DMS 273 (cell line): ENCODE data around the gene CDC42EP4.

Experiments used
- DNase-seq: peaks from one replicate; lab custom pipeline; 2025; ENCODE audit not compliant: unreplicated experiment; lab: John Stamatoyannopoulos, UW

Gene CDC42EP4

DNA sequence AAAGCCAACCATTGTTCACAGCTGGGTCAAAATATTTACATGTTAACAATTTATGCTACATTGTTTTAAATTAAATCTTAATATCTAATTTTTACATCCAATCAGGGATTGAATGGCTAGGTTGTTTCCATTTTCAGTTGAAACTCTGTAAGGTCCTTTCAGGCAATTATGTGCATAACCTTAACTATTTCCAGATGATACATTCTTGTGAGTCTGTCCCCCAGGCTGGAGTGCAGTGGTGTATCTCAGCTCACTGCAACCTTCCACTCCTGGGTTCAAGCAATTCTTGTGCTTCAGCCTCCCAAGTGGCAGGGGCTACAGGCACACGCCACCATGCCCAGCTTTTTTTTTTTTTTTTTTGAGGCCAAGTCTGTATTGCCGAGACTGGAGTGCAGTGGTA is 10.4 kb downstream of the CDC42EP4 start:
- no peak for DNase-seq

DNA sequence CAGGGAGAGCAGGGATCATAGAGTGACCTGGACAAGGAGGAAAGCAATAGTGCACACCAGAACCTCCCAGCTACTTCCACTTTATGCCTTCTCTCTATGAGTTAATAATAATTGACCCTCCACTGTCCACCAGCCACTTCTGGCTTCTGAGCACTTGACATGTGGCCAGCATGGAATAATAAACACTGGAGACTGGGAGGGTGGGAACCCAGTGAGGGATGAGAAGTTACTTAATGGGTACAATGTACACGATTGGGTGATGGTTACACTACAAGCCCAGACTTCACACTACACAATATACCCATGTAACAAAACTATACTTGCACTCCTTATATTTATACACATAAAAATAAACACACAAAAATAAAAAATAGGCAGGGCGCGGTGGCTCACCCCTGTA is 11.4 kb downstream of the CDC42EP4 start:
- no peak for DNase-seq

DNA sequence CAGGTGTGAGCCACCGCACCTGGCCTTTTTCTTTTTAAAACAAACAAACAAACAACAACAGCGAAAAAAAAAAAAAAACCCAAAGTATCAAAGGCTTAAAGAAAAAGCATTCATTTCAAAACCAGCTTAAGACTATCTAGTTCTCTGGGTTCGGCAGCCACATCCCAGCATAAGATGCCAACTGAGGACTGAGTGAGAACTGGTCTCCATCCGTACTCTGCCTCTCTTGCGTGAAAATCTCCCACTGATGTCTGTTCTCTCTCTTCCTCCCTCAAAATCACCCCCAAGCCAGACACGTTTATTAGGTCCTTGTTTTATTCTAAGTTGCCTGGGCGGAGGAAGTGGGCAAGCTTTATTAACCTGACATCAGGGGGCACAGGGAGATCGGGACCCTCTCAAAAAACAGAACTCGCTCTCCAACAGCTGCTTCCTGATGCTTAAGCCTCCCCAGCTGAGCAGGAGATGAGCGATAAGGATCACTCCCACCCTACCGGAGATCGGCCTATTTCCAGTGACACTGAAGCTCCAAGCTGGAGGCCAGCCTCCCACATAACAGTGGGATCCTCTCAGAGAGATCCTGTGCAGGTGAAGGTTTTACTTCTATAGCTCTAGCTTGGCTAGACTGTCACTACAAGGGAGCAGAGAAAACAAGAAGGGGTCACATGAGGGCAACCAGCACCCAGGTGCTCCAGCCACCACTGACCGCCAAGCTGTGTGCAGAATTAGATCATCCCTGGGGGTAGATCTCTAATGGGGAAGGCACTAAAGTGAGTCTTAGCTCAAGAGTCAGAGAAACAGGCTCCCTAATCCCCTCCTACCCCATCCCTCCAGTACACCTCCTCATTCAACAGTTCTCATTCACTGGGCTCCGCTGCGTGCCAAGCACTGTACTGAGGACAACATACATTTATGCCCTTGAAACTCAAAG is 13.6 kb downstream of the CDC42EP4 start:
- no peak for DNase-seq

DNA sequence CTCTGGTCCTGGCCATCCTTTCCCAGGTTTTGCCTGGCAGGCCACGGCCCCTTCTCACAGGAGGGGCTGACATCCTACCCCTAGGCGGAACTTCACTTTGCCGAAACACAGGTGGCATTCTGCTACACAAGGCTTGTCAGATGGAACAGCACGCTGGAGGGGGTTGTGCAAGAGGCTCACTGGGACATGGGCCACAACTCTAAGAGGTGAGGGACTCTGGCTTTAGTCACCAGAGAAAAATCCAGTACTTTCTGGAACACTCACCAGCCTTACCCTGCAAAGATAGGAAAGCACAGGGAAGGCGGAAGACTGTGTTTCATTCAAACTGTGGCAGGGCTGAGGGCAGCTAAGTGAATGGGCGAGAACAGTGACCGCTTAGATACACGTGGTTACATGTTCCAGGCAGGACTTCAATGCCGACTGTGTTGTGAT is 18.3 kb downstream of the CDC42EP4 start:
- no peak for DNase-seq

DNA sequence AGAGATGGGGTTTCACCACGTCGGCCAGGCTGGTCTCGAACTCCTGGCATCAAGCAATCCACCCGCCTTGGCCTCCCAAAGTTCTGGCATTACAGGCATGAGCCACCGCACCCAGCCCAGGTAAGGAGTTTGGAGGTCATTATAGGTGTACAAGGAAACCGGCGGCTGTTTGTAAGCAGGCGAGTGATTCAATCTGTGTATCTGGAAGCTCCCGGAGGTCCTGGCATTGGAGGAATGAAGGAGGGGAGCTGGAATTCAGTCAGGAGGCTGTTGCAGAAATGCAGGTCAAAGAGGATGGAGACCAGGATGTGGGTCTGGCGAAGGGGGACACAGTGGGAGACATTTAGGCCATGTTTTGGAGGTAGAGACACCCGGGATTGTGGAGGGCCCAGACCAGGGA is 18.8 kb downstream of the CDC42EP4 start:
- DNase-seq: no peak

DNA sequence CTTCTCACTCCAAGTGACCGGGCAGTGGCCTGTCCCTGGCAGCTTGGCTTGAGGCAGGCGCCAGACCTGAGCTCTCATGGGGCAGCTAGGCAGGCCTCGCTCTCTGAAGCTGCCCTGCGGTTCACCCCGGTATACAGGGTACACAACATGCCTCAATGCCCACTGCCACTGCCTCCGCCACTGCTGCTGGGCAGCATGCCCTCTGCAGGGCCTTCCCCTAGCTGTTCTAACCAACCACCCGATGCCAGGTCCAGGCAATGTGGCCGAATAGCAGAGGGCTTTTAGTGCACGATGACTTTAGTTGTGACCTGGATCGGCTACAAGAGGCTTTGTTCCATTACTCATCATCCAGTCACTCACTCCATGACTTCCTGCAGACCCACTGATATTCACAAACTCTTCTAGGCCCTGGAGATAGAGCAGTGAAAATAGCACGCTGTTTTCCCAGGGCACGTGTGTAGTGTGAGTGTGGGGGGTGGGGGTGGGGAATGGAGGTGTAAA is 19.7 kb downstream of the CDC42EP4 start:
- no peak for DNase-seq

DNA sequence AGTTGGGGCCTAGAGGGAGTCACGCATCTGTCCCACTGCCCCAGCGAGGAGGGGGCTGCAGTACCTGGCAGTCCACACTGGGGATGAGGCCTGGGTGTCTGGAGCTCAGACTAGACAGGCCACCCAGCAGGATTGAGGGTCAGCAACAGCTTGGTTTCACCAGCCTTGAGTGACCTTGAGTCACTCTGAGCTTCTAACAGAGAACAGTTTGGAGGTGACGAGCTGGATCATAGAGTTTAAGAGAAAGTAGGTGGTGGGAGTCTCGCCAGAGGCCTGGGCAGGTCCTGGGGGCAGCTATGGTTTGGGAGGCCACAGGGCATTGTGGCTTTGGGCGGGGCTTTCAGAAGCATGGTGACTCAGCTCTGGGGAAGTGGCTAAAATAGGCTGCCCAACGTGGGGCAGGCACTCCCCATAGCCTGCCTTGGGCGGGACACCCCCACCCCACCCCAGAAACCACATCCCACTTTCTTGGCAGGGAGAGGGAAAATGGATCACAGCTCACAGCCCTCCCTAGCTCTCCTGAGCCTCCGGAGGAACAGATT is 20.5 kb downstream of the CDC42EP4 start:
- DNase-seq: no peak

DNA sequence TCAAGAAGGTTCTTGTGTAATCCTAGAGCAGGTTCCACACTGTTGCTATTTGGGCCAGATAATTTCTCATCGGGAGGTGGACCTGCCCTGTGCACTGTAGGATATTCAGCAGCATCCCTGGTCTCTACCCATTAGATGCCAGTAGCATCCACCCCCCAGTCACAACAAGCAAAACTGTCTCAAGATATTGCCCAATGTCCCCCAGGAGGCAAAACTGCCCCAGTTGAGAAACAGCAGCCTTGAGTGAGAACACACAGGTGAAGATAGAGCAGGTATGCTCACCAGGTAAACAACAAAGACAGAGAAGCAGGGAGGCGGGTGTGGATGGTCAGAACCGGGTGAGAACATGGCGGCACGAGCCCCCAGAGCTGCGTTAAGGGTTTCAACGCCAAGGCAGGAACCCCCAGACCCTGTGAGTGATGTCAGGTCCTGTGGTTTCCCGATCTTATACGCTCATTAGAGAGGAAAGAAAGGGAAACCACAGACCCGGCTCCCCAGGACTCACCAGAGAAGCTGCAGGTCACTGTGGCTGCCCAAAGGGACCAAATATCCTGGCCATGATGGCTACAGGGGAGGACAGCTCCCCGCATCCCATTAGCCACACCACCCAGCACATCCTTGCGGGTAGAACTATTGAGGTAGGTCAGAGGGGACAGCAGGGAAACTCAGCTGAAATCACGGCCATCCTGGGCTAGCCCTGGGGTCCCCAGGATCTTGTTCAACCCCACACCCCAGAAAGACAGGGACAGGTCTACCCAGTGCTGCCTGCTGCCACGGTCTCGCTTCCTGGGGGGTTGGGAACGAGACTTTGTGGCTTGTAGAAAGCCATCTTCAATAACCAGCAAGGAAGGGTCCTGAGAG is 21.2 kb downstream of the CDC42EP4 start:
- no peak for DNase-seq

DNA sequence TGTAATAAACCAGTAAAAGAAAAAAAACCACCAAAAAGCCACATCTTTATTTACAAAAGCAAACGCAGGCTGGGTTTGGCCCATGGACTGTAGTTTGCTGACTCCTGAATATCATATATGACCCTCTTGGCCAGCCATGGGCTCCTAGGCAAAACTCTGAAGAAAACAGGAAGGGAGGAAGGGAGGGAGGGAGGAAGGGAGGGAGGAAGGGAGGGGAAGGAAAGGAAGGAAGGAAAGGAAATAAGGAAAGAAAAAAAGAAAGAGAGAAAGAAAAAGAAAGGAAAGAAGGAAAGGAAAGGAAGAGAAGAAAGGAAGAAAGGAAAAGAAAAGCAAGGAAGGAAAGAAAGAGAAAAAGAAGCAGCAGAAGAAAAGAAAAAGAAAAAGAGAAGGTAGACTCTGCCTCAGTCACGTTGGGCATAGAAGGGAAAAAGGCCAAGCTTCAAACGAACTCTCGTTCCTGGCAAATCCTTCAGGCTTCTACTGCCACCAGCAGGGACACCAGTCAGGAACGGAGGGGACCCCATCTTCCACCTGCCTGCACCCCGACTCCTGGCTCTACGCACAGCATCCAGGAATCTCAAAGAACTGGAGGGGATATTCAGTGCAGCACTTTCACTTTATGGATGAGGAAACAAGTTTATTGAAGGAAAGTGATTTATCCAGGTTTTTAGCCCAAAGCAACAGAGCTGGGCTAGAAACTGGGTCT is 22.1 kb downstream of the CDC42EP4 start:
- no peak for DNase-seq

DNA sequence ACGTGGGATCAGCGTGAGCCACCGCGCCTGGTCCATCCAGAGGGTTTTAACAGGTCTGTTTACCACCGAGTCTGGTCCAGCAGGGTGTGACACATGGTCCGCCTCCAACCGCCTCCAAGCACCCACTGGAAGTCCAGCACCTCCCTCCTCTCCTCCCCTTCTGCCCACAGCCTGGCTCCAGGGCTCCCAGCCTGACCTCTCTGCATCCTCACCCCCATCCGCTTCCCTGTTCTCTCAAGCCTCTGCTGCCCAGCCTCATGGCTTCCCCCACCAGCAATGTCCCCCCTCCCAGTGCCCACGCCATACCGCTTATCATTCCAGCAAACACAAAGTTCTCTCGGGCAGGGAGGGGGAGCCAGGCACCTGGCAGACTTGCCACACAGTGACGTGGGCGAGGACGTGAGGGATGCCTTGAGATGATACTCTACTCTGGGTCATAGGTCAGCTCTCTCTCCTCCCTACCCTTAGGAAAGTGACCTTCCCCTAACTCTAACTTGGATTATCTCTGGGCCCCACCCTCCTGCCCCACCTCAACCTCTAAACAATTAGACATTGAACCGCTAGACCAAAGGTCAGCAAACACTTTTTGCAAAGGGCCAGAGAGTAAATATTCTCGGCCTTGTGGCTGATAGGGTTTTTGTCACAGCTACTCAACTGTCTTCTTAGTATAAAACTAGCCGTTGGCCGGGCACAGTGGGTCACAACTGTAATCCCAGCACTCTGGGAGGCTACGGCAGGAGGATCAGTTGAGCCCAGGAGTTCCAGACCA is 23.1 kb downstream of the CDC42EP4 start:
- no peak for DNase-seq

DNA sequence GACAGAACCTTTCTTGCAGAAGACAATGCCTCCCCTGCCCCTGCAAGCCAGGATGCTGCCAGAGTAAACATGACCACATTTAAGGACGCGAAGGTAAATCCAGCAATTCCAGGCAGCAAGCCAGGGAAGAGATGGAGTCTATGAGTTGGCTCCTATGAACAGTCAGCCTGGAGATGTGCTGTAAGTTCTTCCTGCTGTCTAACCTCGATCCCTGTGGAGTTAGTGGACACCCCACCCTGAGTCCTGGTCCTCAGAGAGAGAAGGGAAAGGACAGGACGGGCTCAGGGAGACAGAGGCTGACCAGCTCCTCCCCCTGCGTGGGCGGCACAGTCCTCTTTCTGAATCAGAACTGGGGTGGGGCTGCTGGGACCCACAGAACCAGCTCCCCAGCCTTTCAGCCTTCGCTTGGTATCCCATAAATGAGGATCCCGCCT is 24.9 kb downstream of the CDC42EP4 start:
- DNase-seq: peak; percentile 23

DNA sequence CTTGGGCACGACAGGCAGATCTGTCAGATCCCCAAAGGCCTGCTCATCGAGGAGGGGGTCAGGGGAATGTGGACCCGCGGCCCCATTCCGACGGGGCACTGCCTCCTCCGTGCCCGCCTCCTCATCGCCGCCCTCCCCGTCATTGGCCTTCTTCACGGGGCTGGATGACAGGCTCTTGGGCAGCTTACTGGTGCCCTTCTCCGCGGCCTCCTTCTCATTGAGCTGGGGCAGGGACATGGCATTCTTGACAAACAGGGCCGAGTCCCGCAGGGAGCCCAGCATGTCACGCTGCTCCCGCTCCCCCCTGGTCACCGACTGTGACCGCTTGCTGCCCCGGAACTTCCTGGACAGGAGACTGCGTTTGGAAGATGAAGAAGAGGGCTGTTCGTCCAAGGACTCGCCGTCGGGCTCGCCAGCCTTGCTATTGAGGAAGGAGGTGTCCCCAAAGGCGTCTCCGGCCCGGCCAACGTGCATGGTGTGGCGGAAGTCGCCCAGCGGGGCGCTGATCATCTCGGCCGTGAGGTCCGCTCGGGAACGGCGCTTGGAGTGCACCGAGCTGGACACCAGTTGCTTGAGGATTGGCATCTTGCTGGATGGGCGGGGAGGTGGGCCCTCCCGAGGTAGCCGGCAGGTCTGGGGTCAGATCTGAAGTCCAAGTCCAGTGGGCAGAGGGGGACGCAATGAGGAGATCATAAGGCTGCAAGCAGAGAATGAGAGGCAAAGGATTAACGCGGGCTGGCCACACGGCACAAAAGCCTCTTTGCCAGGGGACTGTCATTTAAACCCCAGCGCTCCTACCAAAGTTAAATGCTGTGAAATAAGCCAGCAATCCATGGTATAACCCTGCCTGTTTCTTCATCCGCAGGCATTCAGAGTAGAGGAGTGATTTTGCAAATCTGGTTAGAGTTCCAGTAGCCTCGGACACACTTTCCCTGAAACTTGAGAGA is 25.6 kb downstream of the CDC42EP4 start:
- no peak for DNase-seq

DNA sequence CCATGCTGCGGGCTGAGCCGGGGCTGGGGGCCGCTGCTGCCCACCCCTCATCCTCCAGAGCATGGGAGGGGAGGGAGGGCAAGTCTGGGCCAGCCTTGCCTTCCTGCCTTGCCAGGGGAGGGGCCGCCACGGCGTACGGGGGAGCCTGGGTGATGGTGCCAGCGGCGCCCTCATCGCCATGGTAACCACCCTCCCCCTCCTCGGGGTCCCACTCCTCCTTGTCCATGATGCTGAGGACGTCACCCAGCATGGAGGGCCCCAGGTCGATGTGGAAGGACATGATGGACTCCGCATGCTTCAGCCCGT is 26.2 kb downstream of the CDC42EP4 start:
- no peak for DNase-seq

DNA sequence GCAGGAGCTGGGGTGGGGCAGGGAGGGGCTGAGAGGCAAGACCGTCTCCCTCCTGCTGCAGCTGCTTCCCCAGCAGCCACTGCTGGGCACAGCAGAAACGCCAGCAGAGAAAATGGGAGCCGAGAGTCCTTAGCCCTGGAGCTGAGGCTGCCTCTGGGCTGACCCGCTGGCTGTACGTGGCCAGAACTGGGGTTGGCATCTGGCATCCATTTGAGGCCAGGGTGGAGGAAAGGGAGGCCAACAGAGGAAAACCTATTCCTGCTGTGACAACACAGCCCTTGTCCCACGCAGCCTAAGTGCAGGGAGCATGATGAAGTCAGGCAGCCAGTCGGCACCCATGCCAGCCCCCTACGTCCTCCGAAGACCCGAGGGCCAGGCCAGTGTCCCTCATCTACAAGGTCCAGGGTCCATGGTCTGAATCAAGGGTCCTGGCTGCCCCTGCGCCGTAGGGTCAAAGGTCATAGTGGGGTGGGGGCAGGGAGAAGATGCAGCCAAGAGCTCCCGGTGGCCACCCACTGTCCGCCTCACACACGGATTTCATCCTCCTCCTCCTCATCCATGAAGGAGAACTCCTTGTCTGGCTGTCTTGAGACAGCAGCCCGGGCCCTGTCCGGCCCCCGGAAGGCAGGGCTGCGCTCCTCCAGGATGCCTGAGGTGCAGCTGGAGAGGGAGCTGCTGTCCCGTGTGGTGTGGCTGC is 26.7 kb downstream of the CDC42EP4 start:
- DNase-seq: no peak

DNA sequence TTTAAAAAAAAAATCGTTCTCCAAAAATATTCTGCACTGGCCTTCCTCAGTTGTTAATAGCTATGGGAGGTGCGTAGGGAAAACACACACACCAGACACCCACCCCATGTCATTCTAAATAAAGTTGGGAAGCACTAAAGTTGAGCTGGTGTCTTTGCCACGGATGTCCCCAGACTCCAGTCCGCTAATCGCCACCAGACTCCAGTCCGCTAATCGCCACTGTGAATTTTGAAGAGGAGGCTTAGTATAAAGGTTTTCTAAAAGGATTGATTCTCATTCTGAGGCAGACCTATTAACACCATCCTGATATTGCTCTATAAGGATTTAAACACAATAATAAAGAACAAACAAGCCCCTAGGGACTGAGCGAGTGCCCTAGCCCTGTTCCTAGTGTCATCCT is 27.4 kb downstream of the CDC42EP4 start:
- DNase-seq: no peak

DNA sequence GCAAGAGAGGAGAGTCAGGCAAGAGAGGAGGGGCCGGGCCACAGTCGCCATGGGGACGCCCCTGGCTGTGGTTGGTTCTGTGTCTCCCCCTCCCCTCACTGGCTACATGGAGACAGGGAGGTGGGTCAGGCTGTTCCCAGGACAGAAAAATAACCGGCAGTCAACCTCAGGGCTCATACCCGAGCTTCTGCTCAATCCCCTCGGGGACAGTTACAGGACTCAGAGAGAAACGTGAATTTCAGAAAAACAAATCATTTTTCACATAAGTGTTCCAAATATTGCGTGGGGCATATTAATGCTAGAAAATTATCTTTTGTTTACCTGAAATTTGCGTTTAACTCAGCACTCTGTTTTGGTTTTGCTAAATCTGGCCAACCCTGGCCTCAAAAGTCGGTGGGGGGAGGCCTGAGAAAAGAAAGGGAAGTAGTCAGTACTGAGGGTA is 27.9 kb downstream of the CDC42EP4 start:
- DNase-seq: peak; percentile 57

DNA sequence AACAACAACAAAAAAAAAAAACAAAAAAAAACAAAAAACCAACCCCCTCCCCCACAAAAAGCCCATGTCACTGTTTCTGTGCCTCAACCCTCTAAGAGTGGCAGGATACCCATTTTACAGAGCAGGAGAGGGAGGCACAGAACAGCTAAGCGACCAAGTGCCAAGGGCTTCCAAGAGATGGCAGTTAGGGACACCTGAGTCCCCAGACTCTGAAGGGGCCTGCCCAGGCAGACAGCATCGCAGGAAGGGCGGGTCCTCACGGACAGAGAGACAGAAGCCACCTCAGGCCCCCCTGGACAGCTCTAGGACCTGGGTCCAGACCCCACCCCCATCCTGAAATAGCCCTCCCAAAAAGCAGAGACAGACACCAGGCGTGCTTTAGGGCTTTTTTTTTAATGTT is 28.6 kb downstream of the CDC42EP4 start:
- no peak for DNase-seq

DNA sequence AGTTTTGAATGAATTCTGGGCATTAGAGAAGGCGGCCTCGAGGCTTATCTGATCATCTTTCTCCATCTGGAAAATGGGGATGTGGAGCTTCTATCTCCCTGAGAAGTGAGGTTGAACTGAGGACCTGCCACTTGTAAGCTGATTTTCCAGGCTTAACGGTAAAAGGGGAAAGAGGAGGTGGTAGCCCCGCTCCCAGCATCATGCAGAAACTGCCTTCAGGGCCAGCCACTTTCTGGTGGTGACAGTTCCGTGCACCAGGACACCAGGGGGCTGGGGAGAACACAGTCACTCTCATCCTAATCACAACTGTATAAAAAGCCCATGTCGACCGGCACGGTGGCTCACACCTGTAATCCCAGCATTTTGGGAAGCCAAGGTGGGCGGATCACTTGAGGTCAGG is 29.2 kb downstream of the CDC42EP4 start:
- DNase-seq: no peak

DNA sequence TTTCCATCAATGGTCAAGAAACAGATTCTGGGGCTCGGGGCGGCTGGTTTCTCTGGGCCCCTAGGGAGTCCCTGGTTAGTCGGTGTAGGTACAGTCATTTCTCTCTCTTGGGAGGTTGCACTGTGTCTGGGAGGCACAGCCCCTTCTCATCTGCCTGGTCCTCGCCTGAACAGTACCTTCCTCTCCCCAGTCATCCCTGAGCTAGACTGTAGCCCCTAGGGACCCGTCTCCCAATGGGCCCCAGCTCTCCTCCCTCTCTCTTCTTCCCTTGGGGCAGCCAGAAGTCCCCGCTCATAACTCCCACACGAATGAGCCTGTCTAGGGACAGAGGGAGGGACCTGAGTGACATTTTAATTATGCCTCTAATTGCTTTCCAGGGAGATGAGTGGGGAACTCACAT is 29.9 kb downstream of the CDC42EP4 start:
- no peak for DNase-seq
